Stimulated activated CD8-positive, alpha-beta memory T cell treated with anti-CD3 and anti-CD28 coated beads, Interleukin-4, amount 100 ng/mL, for 48 hours (primary cell): ENCODE results near the gene AAGAB.

ENCODE experiments used
- DNase-seq: peaks from one replicate; pipeline ENCODE4 v3.0.0-alpha.2; 2020

AAGAB gene

GRCh38 chr15:67207555-67208207 lies 46.8 kb downstream of the AAGAB start:
- no peak for DNase-seq

- no peak for DNase-seq
Measured at GRCh38 chr15:67202991-67203390, 51.5 kb downstream of the AAGAB start.

GRCh38 chr15:67202091-67202490 lies 52.4 kb downstream of the AAGAB start:
- DNase-seq = no peak

GRCh38 chr15:67201136-67201535 lies 53.3 kb downstream of the AAGAB start:
- no peak for DNase-seq

GRCh38 chr15:67199881-67200763 lies 54.3 kb downstream of the AAGAB start:
- DNase-seq = no peak

DNA sequence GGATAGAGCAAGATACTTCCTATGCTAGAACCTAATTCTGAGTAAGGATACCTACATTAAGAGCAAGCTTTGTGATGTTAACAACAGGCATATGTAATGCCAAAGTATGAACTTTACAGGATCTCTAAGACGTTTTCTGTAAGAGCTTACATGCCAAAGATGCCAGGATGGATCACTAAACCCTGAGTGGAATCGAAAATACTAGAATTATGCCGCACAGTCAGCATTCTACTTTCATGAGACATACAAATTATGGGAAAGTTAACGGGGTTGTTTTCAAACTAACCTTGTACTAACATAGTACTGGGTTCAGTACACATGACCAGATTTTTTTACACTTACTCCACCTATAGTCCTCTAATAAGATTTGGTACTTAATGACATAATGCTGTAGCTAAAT lies 55.1 kb downstream of the AAGAB start:
- DNase-seq = no peak

GRCh38 chr15:67198157-67198754 lies 56.2 kb downstream of the AAGAB start:
- DNase-seq = no peak

GRCh38 chr15:67197364-67197695 lies 57.1 kb downstream of the AAGAB start:
- no peak for DNase-seq

- no peak for DNase-seq
Measured at GRCh38 chr15:67196672-67197363, 57.6 kb downstream of the AAGAB start.

DNA sequence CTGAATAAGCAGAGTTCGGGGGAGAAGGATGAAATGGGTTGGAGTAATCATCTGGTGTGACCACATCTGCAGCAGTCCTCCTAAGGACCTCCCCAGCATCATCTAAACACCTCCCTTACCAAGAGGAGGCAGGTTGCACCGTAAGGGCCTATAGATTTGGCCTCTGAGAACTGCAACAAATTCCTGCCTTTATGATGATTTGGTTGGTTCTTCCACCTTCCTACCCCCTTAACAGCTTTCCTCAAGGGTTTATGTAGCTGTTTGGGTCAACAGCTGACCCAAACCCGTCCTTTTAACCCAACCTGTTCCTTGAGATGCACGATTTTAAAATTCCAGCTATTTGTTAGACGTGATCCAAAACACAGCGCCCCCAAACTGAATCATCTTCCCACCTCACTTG lies 58.2 kb downstream of the AAGAB start:
- DNase-seq = no peak

DNA sequence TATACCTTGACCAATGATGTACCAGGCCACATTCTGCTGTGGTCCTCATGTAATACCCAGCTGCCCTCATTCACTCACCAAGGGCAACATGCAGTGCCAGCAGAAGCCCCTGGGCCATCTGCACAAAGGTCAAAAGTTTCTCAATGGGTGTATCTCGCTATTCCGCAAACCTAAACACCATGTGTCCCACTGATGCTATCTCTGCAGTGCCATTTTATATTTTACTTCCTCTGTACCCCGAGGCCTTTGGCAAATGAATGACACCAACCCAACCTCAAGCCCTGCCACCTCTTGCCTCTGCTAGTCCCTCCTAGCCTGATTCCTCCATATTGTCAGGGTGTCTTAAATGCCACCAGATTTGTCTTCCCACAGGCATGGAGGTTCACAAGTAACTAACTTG lies 59.2 kb downstream of the AAGAB start:
- no peak for DNase-seq

DNA sequence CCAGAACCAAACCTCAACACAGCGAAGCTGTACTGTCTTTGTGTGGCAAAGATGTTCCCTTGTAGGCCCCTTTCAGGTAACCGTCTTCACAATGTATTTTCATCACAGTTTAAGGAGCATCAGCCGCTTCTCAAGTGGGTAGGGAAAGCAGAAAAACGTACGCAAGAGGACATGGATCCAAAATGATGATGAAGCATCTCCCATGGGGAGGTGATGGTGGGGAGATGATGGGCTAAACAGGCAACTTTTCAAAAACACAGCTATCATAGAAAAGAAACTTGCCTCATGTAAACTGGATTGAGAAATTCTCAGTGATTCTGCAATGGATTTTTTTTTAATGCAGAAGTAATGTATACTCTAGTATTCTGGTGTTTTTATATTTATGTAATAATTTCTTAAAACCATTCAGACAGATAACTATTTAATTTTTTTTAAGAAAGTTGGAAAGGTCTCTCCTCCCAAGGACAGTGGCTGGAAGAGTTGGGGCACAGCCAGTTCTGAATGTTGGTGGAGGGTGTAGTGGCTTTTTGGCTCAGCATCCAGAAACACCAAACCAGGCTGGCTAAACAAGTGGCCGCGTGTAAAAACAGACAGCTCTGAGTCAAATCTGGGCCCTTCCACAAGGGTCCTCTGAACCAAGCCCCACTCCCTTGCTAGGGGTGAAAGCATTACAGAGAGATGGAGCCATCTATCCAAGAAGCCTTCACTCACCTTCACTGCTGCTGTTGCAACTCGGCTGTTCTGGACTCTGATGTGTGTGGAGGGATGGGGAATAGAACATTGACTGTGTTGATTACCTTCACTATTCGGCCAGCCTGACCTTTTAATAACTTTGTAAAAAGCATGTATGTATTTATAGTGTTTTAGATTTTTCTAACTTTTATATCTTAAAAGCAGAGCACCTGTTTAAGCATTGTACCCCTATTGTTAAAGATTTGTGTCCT lies 60.0 kb downstream of the AAGAB start:
- DNase-seq = no peak

GRCh38 chr15:67193223-67193990 lies 61.1 kb downstream of the AAGAB start:
- no peak for DNase-seq

GRCh38 chr15:67192185-67192820 lies 62.2 kb downstream of the AAGAB start:
- DNase-seq = no peak

DNA sequence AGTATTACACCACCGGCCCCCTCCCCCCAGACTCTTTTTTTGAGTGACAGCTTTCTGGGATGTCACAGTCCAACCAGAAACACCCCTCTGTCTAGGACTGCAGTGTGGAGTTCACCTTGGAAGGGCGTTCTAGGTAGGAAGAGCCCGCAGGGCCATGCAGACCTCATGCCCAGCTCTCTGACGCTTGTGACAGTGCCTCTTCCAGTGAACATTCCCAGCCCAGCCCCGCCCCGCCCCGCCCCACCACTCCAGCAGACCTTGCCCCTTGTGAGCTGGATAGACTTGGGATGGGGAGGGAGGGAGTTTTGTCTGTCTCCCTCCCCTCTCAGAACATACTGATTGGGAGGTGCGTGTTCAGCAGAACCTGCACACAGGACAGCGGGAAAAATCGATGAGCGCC lies 63.6 kb downstream of the AAGAB start:
- no peak for DNase-seq

DNA sequence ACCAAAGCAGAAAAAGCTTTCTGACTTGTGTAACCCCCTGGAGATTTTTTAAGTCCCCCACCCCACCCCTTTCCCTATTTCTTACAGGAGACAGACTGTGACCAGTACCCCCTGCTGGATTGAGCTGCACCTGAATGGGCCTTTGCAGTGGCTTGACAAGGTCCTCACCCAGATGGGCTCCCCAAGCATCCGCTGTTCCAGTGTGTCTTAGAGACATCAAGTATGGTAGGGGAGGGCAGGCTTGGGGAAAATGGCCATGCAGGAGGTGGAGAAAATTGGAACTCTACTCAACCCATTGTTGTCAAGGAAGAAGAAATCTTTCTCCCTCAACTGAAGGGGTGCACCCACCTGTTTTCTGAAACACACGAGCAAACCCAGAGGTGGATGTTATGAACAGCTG lies 64.1 kb downstream of the AAGAB start:
- DNase-seq = no peak

- DNase-seq = peak; percentile 10
Measured at GRCh38 chr15:67189326-67190051, 65.0 kb downstream of the AAGAB start.

DNA sequence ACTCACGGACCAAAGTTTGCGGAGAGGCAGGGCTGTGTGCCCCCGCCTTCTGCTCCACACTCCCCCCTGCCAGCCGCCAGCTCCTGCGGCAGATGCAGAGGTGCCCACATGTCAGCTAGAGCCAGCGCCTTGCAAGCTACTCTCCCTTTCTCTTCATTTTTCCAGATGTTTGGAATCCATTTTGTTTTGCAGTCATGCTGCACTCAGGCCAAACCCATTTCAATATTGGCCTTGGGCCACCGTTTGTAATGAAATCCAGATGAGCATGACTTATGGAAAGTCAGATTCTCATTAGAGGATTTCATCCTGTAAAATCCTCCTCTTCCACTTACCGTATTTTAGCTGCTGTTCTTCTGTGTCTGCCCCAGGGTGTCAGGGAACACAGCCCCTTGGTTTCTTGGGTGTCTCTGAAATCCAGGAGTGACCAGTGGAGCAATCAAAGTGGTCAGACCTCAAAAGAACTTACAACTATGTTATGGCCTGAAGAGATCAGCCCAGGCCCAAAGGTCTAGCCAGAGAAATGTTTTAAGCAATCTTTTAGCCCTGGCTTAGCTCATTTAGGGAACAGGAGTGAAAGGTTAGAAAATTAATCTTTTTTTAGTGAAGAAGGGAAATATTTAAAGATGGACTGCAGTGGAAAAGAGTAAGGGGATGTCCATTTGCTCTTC lies 65.8 kb downstream of the AAGAB start:
- DNase-seq = peak; percentile 11

- DNase-seq = peak; percentile 18
Measured at GRCh38 chr15:67187351-67187854, 67.1 kb downstream of the AAGAB start.

DNA sequence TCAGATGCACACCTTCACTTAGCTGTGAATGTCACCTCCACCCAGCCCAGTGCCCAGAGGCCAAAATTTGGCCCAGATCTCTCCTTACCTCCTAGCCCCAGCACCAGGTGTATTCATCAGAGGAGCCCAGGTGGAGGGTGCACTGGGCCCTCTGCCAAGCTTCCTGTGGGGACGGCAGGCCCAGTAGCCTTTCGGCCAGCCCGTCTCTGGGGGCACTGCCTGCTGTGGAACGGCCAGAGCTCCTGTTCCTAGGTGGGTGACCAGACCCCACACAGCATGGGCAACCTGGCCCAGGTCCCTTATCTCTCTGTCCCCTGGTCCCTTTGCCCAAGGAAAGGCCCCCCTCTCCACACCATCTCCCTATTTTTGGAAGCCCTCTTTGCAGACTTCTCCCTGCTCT lies 67.8 kb downstream of the AAGAB start:
- DNase-seq = peak; percentile 10
